Gastrocnemius medialis (tissue), 4 donors: ENCODE data around the gene ZP4. TPM values are rescaled to one million over a fixed set of nuclear protein-coding genes. Genes with fewer than 3 reads are reported as not detected.

Source experiments
- ATAC-seq, 2 donors: fragments of 150-250 bp; one replicate each; pipeline ENCODE4 v1.9.1; 2016
- DNase-seq, 2 donors: peaks; one replicate each; pipeline ENCODE4 v3.0.0-alpha.2; 2019
- H3K27ac ChIP-seq, 4 donors: fragments of 200-600 bp; sonication (generic); 1 replicate in 1 of 4; 2 replicates in 3 of 4; pipeline ENCODE4 v1.5.1; 2016 to 2018; ENCODE audit warnings: mild to moderate bottlenecking in 2 of 4, moderate library complexity in 1 of 4
- H3K27me3 ChIP-seq, 3 donors: fragments of 200-600 bp; sonication (generic) in 2 of 3; 1 replicate in 1 of 3; 2 replicates in 2 of 3; pipeline versions ENCODE4 v1.5.1 to v1.6.0; 2016 to 2019; ENCODE audit warnings: mild to moderate bottlenecking in 1 of 3, moderate library complexity in 1 of 3
- H3K36me3 ChIP-seq, 2 donors: fragments of 200-600 bp; sonication (generic) in 1 of 2; one replicate each; pipeline ENCODE4 v1.5.1; 2017 to 2018
- H3K4me1 ChIP-seq, 2 donors: fragments of 200-600 bp; sonication (generic) in 1 of 2; one replicate each; pipeline ENCODE4 v1.5.1; 2016 to 2017; ENCODE audit warnings: mild to moderate bottlenecking in 2 of 2
- H3K4me3 ChIP-seq, 4 donors: fragments of 200-600 bp; sonication (generic) in 3 of 4; 1 replicate in 1 of 4; 2 replicates in 3 of 4; pipeline ENCODE4 v1.5.1; 2016 to 2019; ENCODE audit warnings: mild to moderate bottlenecking in 2 of 4
- H3K9me3 ChIP-seq, 3 donors: fragments of 200-600 bp; sonication (generic) in 2 of 3; 1 replicate in 1 of 3; 2 replicates in 2 of 3; pipeline ENCODE4 v1.5.1; 2016 to 2019
- POLR2A ChIP-seq, 2 donors: fragments of 450-650 bp; IDR thresholded peaks; one replicate each; pipeline ENCODE4 v1.6.1; 2017; ENCODE audit warnings: antibody characterized with exemption in 2 of 2, mild to moderate bottlenecking in 2 of 2, moderate library complexity in 2 of 2
- in situ Hi-C, 4 donors: fragments of 200-750 bp; cut with MboI; loops; one replicate each; pipeline versions ENCODE4 v1.15.0 to v1.8.0; 2017; ENCODE audit warnings: low sequenced_read_pairs in 4 of 4
- intact Hi-C: fragments of 100-400 bp; cut with DNase I; formaldehyde crosslinking; loops from one replicate; pipeline ENCODE4 v1.15.1; 2023; ENCODE audit warnings: low total_unique reads
- total RNA-seq, 4 donors: library from RNA; depleted of rRNA; stranded (reverse); fragments of >200 nt; gene quantifications; one replicate each; pipeline versions ENCODE4 v1.1.0 to v1.2.3, GENCODE V29; 2016
- TF ChIP-seq, protein P1 (sequence below), 5 experiments: fragments of 450-650 bp in 3 of 5; fragments of 200-600 bp in 2 of 5; sonication (generic) in 2 of 5; IDR thresholded peaks in 4 of 5; conservative IDR thresholded peaks in 1 of 5; 1 replicate in 4 of 5; 2 replicates in 1 of 5; pipeline ENCODE4 v1.5.1; 2016 to 2019; ENCODE audit warnings: antibody characterized with exemption in 5 of 5, mild to moderate bottlenecking in 3 of 5, moderate library complexity in 3 of 5

Gene ZP4
- total RNA-seq, 4 donors from 2014 or later: not detected

GRCh38 chr1:237894131-237894530, 3.4 kb upstream of the ZP4 start:
- H3K4me3 ChIP-seq: no peak overlapping the region
- no peaks in the 10 kb centered on the region for H3K27me3 ChIP-seq
- intact Hi-C loops (no loop called here), in situ Hi-C loops (no loop called here)
- H3K36me3 ChIP-seq: no peaks in the 10 kb centered on the region
- H3K9me3 ChIP-seq: no peaks in the 10 kb centered on the region
- no peak overlapping the region for H3K27ac ChIP-seq
- TF ChIP-seq, protein P1, sequence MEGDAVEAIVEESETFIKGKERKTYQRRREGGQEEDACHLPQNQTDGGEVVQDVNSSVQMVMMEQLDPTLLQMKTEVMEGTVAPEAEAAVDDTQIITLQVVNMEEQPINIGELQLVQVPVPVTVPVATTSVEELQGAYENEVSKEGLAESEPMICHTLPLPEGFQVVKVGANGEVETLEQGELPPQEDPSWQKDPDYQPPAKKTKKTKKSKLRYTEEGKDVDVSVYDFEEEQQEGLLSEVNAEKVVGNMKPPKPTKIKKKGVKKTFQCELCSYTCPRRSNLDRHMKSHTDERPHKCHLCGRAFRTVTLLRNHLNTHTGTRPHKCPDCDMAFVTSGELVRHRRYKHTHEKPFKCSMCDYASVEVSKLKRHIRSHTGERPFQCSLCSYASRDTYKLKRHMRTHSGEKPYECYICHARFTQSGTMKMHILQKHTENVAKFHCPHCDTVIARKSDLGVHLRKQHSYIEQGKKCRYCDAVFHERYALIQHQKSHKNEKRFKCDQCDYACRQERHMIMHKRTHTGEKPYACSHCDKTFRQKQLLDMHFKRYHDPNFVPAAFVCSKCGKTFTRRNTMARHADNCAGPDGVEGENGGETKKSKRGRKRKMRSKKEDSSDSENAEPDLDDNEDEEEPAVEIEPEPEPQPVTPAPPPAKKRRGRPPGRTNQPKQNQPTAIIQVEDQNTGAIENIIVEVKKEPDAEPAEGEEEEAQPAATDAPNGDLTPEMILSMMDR (IDR thresholded peaks at IDR 0.05 in 4 of 5, conservative IDR thresholded peaks at IDR 0.05 in 1 of 5): no peak
- TF ChIP-seq POLR2A (IDR thresholded peaks at IDR 0.05): no peak
- DNase-seq (no peak), ATAC-seq (no peak)
- no peaks in the 10 kb centered on the region for H3K4me1 ChIP-seq

- H3K9me3 ChIP-seq: no peaks in the 10 kb centered on the region
- DNase-seq (no peak), ATAC-seq (no peak)
- H3K27me3 ChIP-seq: no peaks in the 10 kb centered on the region
- H3K36me3 ChIP-seq: no peaks in the 10 kb centered on the region
- TF ChIP-seq, protein P1 (IDR thresholded peaks at IDR 0.05 in 4 of 5, conservative IDR thresholded peaks at IDR 0.05 in 1 of 5): no peak
- intact Hi-C loops: no loop called here
- H3K4me1 ChIP-seq: no peaks in the 10 kb centered on the region
- H3K4me3 ChIP-seq: no peak overlapping the region
- H3K27ac ChIP-seq: no peak overlapping the region
- in situ Hi-C loops: no loop called here
Observed at GRCh38 chr1:237891979-237892378, 1.3 kb upstream of the ZP4 start.

DNA sequence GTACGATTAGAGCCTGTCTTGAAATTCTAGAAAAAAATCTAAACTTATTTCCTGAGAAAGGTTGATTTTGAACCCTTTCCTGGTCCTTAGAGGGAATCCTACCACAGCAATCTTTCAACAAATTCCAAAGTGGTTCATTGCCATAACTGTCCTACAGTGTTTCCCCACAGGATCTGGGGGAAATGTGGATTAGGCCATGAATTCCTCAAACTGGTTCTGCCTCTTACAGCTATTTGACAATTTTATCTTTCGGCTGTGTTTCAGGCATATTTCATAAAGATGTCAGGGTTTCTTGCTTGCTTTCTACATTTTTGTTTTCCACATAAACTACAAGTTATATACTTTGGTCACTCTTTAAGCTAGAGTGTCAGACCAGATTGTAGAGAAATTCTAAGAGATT, 544 bp upstream of the ZP4 start:
- H3K4me3 ChIP-seq: no peak overlapping the region
- H3K9me3 ChIP-seq: no peaks in the 10 kb centered on the region
- DNase-seq (no peak), ATAC-seq (no peak)
- H3K36me3 ChIP-seq: no peaks in the 10 kb centered on the region
- TF ChIP-seq, protein P1 (IDR thresholded peaks at IDR 0.05 in 4 of 5, conservative IDR thresholded peaks at IDR 0.05 in 1 of 5): no peak
- no peak for TF ChIP-seq POLR2A (IDR thresholded peaks at IDR 0.05)
- no peak overlapping the region for H3K27ac ChIP-seq
- intact Hi-C loops (no loop called here), in situ Hi-C loops (no loop called here)
- no peaks in the 10 kb centered on the region for H3K4me1 ChIP-seq
- H3K27me3 ChIP-seq: no peaks in the 10 kb centered on the region

- Histone ChIP-seq H3K36me3 (no peaks in the 10 kb centered on the region), H3K4me1 (no peaks in the 10 kb centered on the region), H3K4me3 (no peak overlapping the region), H3K27me3 (no peaks in the 10 kb centered on the region), H3K9me3 (no peaks in the 10 kb centered on the region), H3K27ac (no peak overlapping the region)
- ATAC-seq: no peak
- intact Hi-C loops (no loop called here), in situ Hi-C loops (no loop called here)
- no peak for DNase-seq
- no peak for TF ChIP-seq POLR2A (IDR thresholded peaks at IDR 0.05)
- TF ChIP-seq, protein P1 (IDR thresholded peaks at IDR 0.05 in 4 of 5, conservative IDR thresholded peaks at IDR 0.05 in 1 of 5): no peak
Observed at GRCh38 chr1:237890416-237890815, 306 bp downstream of the ZP4 start.

DNA sequence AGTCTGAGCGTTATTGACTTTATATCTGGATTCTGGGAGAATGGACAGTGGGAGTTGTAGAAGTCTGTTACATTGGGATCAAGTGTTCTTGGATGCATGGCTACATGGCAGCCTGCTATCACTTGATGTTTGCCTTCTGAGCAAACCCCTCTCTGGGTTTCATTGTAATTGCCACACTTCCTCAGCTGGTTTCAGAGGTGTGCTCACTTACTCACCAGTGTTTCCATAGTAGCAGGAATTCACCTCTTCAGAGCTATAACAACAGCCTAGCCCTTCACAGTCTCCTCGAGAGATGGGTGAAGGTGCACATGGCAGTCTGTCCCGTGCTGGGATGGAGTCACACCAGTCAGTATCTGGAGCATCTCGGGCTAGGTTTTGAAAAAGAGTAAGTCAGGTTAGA, 2.6 kb downstream of the ZP4 start:
- no peak for ATAC-seq
- H3K27me3 ChIP-seq: no peaks in the 10 kb centered on the region
- H3K27ac ChIP-seq: no peak overlapping the region
- intact Hi-C loops (no loop called here), in situ Hi-C loops (no loop called here)
- no peaks in the 10 kb centered on the region for H3K9me3 ChIP-seq
- no peak for TF ChIP-seq POLR2A (IDR thresholded peaks at IDR 0.05)
- TF ChIP-seq, protein P1 (IDR thresholded peaks at IDR 0.05 in 4 of 5, conservative IDR thresholded peaks at IDR 0.05 in 1 of 5): no peak
- no peaks in the 10 kb centered on the region for H3K36me3 ChIP-seq
- no peaks in the 10 kb centered on the region for H3K4me1 ChIP-seq
- no peak overlapping the region for H3K4me3 ChIP-seq
- DNase-seq: no peak
